ENCODE measurements around the gene LATS1.
"Not testable (repeated sequence)": the region's sequence is repeated elsewhere in the genome, so short reads cannot be mapped to it uniquely, and the experiment has no call there.

Gene LATS1

GRCh38 chr6:149717588-149718458 lies at the start of gene LATS1:
TSS of gene LATS1 (minus strand) at chr6:149718101. CDS start at chr6:149702126, 15,975 bp downstream.
- Mint-ChIP-seq H3K4me3 (peak within 1 kb of the TSS; percentile 94), H3K27ac (peak within 1 kb of the TSS; percentile 97), H3K27me3 (no peaks in the 10 kb centered on the region), H3K9me3 (no peaks in the 10 kb centered on the region), H3K4me1 (ENCODE audit: low read depth) (peaks cover 44% of the 10 kb centered on the region), H3K36me3 (ENCODE audit: low read depth) (peaks cover 22% of the 10 kb centered on the region)

DNA sequence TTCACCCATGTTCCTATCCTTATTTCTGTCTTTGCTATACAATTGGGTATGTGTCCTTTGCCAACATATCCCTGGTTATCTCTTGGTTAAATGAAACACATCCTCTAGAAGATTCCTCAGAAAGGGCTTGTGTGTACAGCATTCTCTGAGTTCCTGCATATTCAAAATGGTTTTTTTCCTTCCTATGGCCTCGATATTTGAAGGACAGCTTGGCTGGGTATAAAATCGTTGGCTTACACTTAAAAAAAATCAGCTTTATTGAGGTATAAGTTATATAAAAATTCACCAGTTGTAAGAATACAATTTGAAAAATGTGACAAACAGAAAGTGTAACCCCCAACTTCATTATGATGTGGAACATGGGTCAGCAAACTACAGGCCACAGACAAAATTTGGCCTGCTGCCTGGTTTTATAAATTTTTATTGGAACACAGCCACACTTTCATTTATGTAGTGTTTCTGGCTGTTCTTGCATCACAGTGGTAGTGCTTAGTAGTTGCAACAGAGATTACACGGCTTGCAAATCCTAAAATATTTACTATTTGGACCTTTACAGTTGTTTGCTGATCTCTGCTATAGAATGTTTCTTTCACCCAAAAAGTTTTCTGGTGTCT lies 48.4 kb upstream of the LATS1 start:
- H3K36me3 Mint-ChIP-seq (ENCODE audit: low read depth): peaks cover 56% of the 10 kb centered on the region
- H3K4me1 Mint-ChIP-seq (ENCODE audit: low read depth): peaks cover 13% of the 10 kb centered on the region
- H3K27me3 Mint-ChIP-seq: no peaks in the 10 kb centered on the region
- peaks cover 7% of the 10 kb centered on the region for H3K9me3 Mint-ChIP-seq
- no peak overlapping the region for H3K27ac Mint-ChIP-seq
- no peak overlapping the region for H3K4me3 Mint-ChIP-seq

DNA sequence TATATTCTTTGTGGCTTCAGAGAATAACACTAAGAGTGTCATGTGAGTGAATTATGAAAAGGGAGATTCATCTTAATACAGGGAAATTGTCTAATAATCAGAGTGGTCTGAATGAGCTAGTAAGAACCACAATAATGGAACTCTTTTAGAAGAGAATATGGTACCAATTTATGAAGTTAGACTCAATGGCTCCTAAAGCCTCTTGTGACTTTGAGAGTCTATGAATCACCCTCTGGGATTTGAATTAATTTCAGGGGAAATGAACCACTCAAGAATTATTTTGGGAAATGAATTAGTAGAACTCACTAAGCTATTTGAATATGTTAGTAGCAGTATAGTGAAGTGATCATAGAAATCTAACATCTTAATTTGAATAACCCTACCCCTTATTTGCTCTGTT lies 46.0 kb upstream of the LATS1 start:
- H3K27ac Mint-ChIP-seq: no peak overlapping the region
- H3K4me1 Mint-ChIP-seq (ENCODE audit: low read depth): peaks cover 21% of the 10 kb centered on the region
- peaks cover 59% of the 10 kb centered on the region for H3K36me3 Mint-ChIP-seq (ENCODE audit: low read depth)
- peaks cover 7% of the 10 kb centered on the region for H3K9me3 Mint-ChIP-seq
- no peaks in the 10 kb centered on the region for H3K27me3 Mint-ChIP-seq
- no peak overlapping the region for H3K4me3 Mint-ChIP-seq

DNA sequence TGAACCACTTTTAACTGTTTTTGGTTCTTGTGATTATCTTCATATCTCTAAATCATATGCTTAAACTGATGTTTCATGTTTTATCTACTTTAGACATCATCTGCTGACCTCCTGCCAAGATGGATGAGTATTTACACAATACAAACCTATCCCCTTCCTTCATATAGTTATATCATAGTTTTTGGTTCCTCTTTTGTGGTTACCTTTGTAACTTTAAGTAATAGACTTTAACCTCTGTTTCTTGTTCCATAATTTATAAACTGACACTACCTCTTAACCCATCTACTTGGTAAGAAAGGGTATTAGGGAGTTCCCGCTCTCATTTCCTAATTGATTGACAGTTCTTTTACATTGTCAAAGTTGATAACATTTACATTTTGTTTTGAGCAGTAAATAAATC lies 43.5 kb upstream of the LATS1 start:
- peaks cover 7% of the 10 kb centered on the region for H3K9me3 Mint-ChIP-seq

DNA sequence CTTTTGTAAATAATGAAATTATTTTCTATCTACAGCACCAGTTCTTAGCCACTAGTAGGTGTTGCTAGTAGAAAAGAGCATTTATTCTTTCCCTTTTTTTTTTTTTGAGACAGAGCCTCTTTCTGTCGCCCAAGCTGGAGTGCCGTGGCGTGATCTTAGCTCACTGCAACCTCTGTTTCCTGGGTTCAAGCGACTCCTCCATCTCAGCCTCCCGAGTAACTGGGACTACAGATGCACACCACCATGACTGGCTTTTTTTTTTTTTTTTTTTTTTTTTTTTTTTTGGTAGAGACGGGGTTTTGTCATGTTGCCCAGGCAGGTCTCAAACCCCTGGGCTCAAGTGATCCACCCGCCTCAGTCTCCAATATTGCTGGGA lies 38.3 kb upstream of the LATS1 start:
- no peak overlapping the region for H3K27ac Mint-ChIP-seq
- no peaks in the 10 kb centered on the region for H3K27me3 Mint-ChIP-seq
- peaks cover 40% of the 10 kb centered on the region for H3K4me1 Mint-ChIP-seq (ENCODE audit: low read depth)
- H3K4me3 Mint-ChIP-seq: no peak overlapping the region
- peaks cover 32% of the 10 kb centered on the region for H3K36me3 Mint-ChIP-seq (ENCODE audit: low read depth)
- H3K9me3 Mint-ChIP-seq: no peaks in the 10 kb centered on the region

More for the DNA sequence above, 43.5 kb upstream of the LATS1 start:
- Mint-ChIP-seq H3K4me1 (ENCODE audit: low read depth) (peaks cover 21% of the 10 kb centered on the region), H3K27me3 (no peaks in the 10 kb centered on the region), H3K27ac (no peak overlapping the region), H3K4me3 (no peak overlapping the region), H3K36me3 (ENCODE audit: low read depth) (peaks cover 48% of the 10 kb centered on the region)

GRCh38 chr6:149755300-149756260 lies 37.7 kb upstream of the LATS1 start:
- no peak overlapping the region for H3K27ac Mint-ChIP-seq
- H3K9me3 Mint-ChIP-seq: no peaks in the 10 kb centered on the region
- H3K4me3 Mint-ChIP-seq: no peak overlapping the region
- H3K4me1 Mint-ChIP-seq (ENCODE audit: low read depth): peaks cover 38% of the 10 kb centered on the region
- H3K36me3 Mint-ChIP-seq (ENCODE audit: low read depth): peaks cover 28% of the 10 kb centered on the region
- no peaks in the 10 kb centered on the region for H3K27me3 Mint-ChIP-seq

DNA sequence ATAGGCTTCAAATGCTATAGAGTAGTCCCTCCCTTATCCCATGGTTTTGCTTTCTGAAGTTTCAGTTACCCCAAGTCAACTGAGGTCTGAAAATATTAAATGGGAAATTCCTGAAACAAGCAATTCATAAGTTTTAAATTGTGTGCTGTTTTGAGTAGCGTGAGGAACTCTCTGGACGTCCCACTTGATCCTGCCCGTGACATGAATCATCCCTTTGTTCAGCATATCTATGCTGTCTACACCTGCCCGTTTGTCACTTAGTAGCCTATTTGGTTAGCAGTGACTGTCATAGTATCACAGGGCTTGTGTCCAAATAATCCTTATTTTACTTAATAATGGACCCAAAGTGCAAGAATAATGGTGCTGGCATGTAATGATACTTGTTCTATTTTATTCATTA lies 36.6 kb upstream of the LATS1 start:
- no peak overlapping the region for H3K27ac Mint-ChIP-seq
- H3K36me3 Mint-ChIP-seq (ENCODE audit: low read depth): peaks cover 18% of the 10 kb centered on the region
- H3K4me1 Mint-ChIP-seq (ENCODE audit: low read depth): peaks cover 35% of the 10 kb centered on the region
- no peaks in the 10 kb centered on the region for H3K27me3 Mint-ChIP-seq
- H3K9me3 Mint-ChIP-seq: no peaks in the 10 kb centered on the region
- H3K4me3 Mint-ChIP-seq: no peak overlapping the region

DNA sequence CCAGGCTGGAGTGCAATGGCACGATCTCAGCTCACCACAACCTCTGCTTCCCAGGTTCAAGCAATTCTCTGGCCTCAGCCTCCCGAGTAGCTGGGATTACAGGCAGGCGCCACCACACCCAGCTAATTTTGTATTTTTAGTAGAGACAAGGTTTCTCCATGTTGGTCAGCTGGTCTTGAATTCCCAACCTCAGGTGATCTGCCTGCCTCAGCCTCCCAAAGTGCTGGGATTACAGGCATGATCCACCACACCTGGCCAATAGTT lies 35.4 kb upstream of the LATS1 start:
- not testable (repeated sequence) for H3K27me3 Mint-ChIP-seq; H3K4me3 Mint-ChIP-seq; H3K27ac Mint-ChIP-seq; H3K36me3 Mint-ChIP-seq (ENCODE audit: low read depth); H3K9me3 Mint-ChIP-seq
- peaks cover 39% of the 10 kb centered on the region for H3K4me1 Mint-ChIP-seq (ENCODE audit: low read depth)

GRCh38 chr6:149752600-149753373 lies 34.9 kb upstream of the LATS1 start:
- Mint-ChIP-seq H3K27me3 (no peaks in the 10 kb centered on the region), H3K9me3 (no peaks in the 10 kb centered on the region), H3K4me1 (ENCODE audit: low read depth) (peaks cover 39% of the 10 kb centered on the region), H3K36me3 (ENCODE audit: low read depth) (peaks cover 9% of the 10 kb centered on the region), H3K4me3 (no peak overlapping the region), H3K27ac (no peak overlapping the region)

DNA sequence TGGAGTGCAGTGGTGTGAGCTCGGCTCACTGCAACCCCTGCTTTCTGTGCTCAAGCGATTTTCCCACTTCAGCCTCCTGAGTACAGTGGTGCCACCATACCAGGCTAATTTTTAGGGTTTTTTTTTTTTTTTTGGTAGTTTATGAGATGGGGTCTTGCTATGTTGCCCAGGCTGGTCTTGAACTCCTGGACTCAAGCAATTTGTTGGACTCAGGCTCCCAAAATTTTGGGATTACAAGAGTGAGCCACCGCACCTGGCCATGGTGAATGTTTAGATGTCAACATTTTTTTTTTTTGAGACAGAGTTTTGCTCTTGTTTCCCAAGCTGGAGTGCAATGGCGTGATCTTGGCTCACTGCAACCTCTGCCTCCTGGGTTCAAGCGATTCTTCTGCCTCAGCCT lies 34.0 kb upstream of the LATS1 start:
- not testable (repeated sequence) for H3K36me3 Mint-ChIP-seq (ENCODE audit: low read depth); H3K9me3 Mint-ChIP-seq; H3K27me3 Mint-ChIP-seq; H3K27ac Mint-ChIP-seq
- Mint-ChIP-seq H3K4me3 (peak overlapping the region; percentile 48), H3K4me1 (ENCODE audit: low read depth) (peaks cover 46% of the 10 kb centered on the region)

DNA sequence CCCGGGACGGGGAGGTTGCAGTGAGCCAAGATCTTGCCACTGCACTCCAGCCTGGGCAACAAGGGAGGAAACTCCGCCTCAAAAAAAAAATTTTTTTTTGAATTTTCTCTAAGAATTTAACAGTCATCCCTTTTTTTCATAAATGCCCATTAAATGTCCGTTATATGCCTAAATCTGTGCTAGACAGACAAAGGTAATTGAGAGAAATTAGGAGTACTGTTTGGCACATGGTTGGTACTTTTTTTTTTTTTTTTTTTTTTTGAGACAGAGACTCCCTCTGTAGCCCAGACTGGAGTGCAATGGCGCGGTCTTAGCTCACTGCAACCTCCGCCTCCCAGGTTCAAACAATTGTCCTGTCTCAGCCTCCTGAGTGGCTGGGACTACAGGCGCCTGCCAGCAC lies 33.3 kb upstream of the LATS1 start:
- peak overlapping the region; percentile 87 for H3K4me3 Mint-ChIP-seq
- H3K36me3 Mint-ChIP-seq (ENCODE audit: low read depth): peaks cover 9% of the 10 kb centered on the region
- H3K4me1 Mint-ChIP-seq (ENCODE audit: low read depth): peaks cover 52% of the 10 kb centered on the region
- H3K27me3 Mint-ChIP-seq: no peaks in the 10 kb centered on the region
- H3K9me3 Mint-ChIP-seq: no peaks in the 10 kb centered on the region
- no peak overlapping the region for H3K27ac Mint-ChIP-seq

- H3K36me3 Mint-ChIP-seq (ENCODE audit: low read depth): peaks cover 8% of the 10 kb centered on the region
- peak overlapping the region; percentile 87 for H3K4me3 Mint-ChIP-seq
- peaks cover 50% of the 10 kb centered on the region for H3K4me1 Mint-ChIP-seq (ENCODE audit: low read depth)
- no peaks in the 10 kb centered on the region for H3K9me3 Mint-ChIP-seq
- peak overlapping the region; percentile 87 for H3K27ac Mint-ChIP-seq
- no peaks in the 10 kb centered on the region for H3K27me3 Mint-ChIP-seq
Observed at GRCh38 chr6:149750136-149750609, 32.3 kb upstream of the LATS1 start.

- H3K4me1 Mint-ChIP-seq (ENCODE audit: low read depth): peaks cover 48% of the 10 kb centered on the region
- no peaks in the 10 kb centered on the region for H3K27me3 Mint-ChIP-seq
- H3K4me3 Mint-ChIP-seq: peak within 1 kb of the TSS; percentile 87
- H3K36me3 Mint-ChIP-seq (ENCODE audit: low read depth): peaks cover 8% of the 10 kb centered on the region
- peak within 1 kb of the TSS; percentile 87 for H3K27ac Mint-ChIP-seq
- H3K9me3 Mint-ChIP-seq: no peaks in the 10 kb centered on the region
Observed at GRCh38 chr6:149749594-149750135, 31.8 kb upstream of the LATS1 start, which contains the start of gene PCMT1. TSS of gene PCMT1 (plus strand) at chr6:149749741. CDS start at chr6:149749902, 161 bp downstream.

GRCh38 chr6:149749082-149749593 lies 31.2 kb upstream of the LATS1 start:
- H3K27me3 Mint-ChIP-seq; H3K36me3 Mint-ChIP-seq (ENCODE audit: low read depth); H3K9me3 Mint-ChIP-seq: not testable (repeated sequence)
- peaks cover 48% of the 10 kb centered on the region for H3K4me1 Mint-ChIP-seq (ENCODE audit: low read depth)
- H3K4me3 Mint-ChIP-seq: peak overlapping the region; percentile 87
- peak overlapping the region; percentile 77 for H3K27ac Mint-ChIP-seq
